HepG2 (cell line): Measurements from ENCODE around the gene SLC38A8. TPM values are rescaled to one million over a fixed set of nuclear protein-coding genes. Genes with fewer than 3 reads are reported as not detected.

Source experiments
- ATAC-seq: fragments of 200-7000 bp; cut with Tn5 transposase; 3 replicates; pipeline ENCODE4 v1.9.1; 2020; ENCODE audit warnings: mild to moderate bottlenecking, moderate library complexity
- BruUV-seq: library from RNA; stranded (reverse); fragments of 400-500 nt; replicated peaks from 2 replicates; lab custom pipeline; 2021; lab: Mats Ljungman, UMichigan
- CTCF ChIA-PET: fragments of 300-600 bp; formaldehyde crosslinking; extraction: SDS; loops from one replicate; lab custom pipeline; 2021; ENCODE audit warnings: low total read pairs, inconsistent platforms, low intra/inter-chr PET ratio; lab: Yijun Ruan, JAX
- POLR2A ChIA-PET: fragments of 350-600 bp; sonication (Branson Sonifier 250); formaldehyde crosslinking; loops from one replicate; lab custom pipeline; 2020; ENCODE audit warnings: antibody characterized with exemption, inconsistent platforms; lab: Yijun Ruan, JAX
- DNase-seq: peaks from one replicate; pipeline ENCODE4 v3.0.0-alpha.2; 2015; ENCODE audit warnings: low spot score
- FAIRE-seq: peaks from 3 replicates; lab custom pipeline; 2011; peaks lifted over from hg19 to GRCh38; lab: Jason Lieb, UNC
- H2AFZ ChIP-seq: one replicate; pipeline ENCODE4 v1.6.1; 2011; ENCODE audit warnings: low read length, inconsistent platforms
- H3K27ac ChIP-seq: fragments of 300-600 bp; 3 replicates; pipeline ENCODE4 v1.8.0; 2011; ENCODE audit warnings: mixed run types, mild to moderate bottlenecking, mixed read lengths, low read length, inconsistent platforms; ENCODE audit not compliant: insufficient read depth; ENCODE audit errors: extremely low read length
- H3K27me3 ChIP-seq, 2 experiments: fragments of 200-600 bp in 1 of 2; 2 replicates in 1 of 2; 3 replicates in 1 of 2; pipeline versions ENCODE4 v1.6.0 to v1.8.0; 2011; ENCODE audit warnings: low read length in 2 of 2, mild to moderate bottlenecking in 2 of 2, moderate library complexity in 2 of 2, inconsistent platforms in 1 of 2; ENCODE audit not compliant: insufficient read depth in 2 of 2, control insufficient read depth in 1 of 2
- H3K36me3 ChIP-seq, 2 experiments: fragments of 200-600 bp in 1 of 2; replicated peaks in 1 of 2; 2 replicates in 1 of 2; 3 replicates in 1 of 2; pipeline versions ENCODE4 v1.5.1 to v1.8.0; 2011; ENCODE audit warnings: low read length in 2 of 2, inconsistent platforms in 1 of 2; ENCODE audit not compliant: insufficient read depth in 2 of 2, control insufficient read depth in 1 of 2
- H3K4me1 ChIP-seq: 2 replicates; pipeline ENCODE4 v1.5.1; 2012; ENCODE audit warnings: low read length, inconsistent platforms; ENCODE audit not compliant: insufficient read depth
- H3K4me2 ChIP-seq: 2 replicates; pipeline ENCODE4 v1.6.0; 2011; ENCODE audit warnings: low read depth, low read length, inconsistent platforms
- H3K4me3 ChIP-seq, 3 experiments: fragments of 200-600 bp in 1 of 3; sonication (generic), shearing (Covaris generic) in 1 of 3; replicated peaks in 1 of 3; 2 replicates each; pipeline ENCODE4 v1.5.1; 2011 to 2016; ENCODE audit warnings: low read length in 3 of 3, inconsistent platforms in 2 of 3, low read depth in 2 of 3, mild to moderate bottlenecking in 2 of 3, control low read depth in 1 of 3, mixed read lengths in 1 of 3; ENCODE audit not compliant: insufficient read depth in 1 of 3
- H3K79me2 ChIP-seq: one replicate; pipeline ENCODE4 v1.6.1; 2011; ENCODE audit warnings: low read length, inconsistent platforms; ENCODE audit not compliant: insufficient read depth
- H3K9ac ChIP-seq: 2 replicates; pipeline ENCODE4 v1.6.0; 2011; ENCODE audit warnings: mild to moderate bottlenecking, low read depth, low read length, inconsistent platforms; ENCODE audit not compliant: insufficient read depth
- H3K9me3 ChIP-seq: 2 replicates; pipeline ENCODE4 v1.5.1; 2012; ENCODE audit warnings: mild to moderate bottlenecking, low read length
- H4K20me1 ChIP-seq: 2 replicates; pipeline ENCODE4 v1.6.0; 2011; ENCODE audit warnings: inconsistent platforms, mild to moderate bottlenecking, low read length, moderate library complexity; ENCODE audit not compliant: insufficient read depth
- RNF219 ChIP-seq: sonication (generic); formaldehyde crosslinking; IDR thresholded peaks from 2 replicates; pipeline ENCODE4 v1.5.0; 2020; ENCODE audit warnings: mild to moderate bottlenecking, missing genetic modification reagents
- TFDP2 ChIP-seq: sonication (generic); formaldehyde crosslinking; IDR thresholded peaks from 2 replicates; pipeline ENCODE4 v1.4.0; 2020; ENCODE audit warnings: missing genetic modification reagents
- ZNF121 ChIP-seq: sonication (generic); formaldehyde crosslinking; IDR thresholded peaks from 2 replicates; pipeline ENCODE4 v1.5.0; 2020; ENCODE audit warnings: mild to moderate bottlenecking, missing genetic modification reagents
- ZNF777 ChIP-seq: sonication (generic); formaldehyde crosslinking; IDR thresholded peaks from 2 replicates; pipeline ENCODE4 v1.4.0; 2020; ENCODE audit warnings: missing genetic modification reagents
- WGBS: methylation state at CpG from one replicate; pipeline ENCODE4 v1.1.6; 2017; ENCODE audit warnings: low lambda C conversion rate; 5-methylcytosine and 5-hydroxymethylcytosine counted together
- in situ Hi-C: cut with HindIII; loops from 2 replicates; pipeline ENCODE4 v1.10.0; 2017; ENCODE audit warnings: low pct_unique_long_range_greater_than_20kb; ENCODE audit not compliant: extremely low pct_ligation_motif_present
- intact Hi-C: fragments of 100-400 bp; cut with micrococcal nuclease; formaldehyde crosslinking; loops from one replicate; pipeline ENCODE4 v1.10.0; 2022; ENCODE audit not compliant: unreplicated experiment
- polyA plus RNA-seq, 8 experiments: library from polyadenylated mRNA; depleted of rRNA in 3 of 8; stranded (reverse) in 7 of 8; unstranded in 1 of 8; fragments of >200 nt; fragmentation: Illumina TruSeq in 4 of 8; extraction: Trizol in 4 of 8; gene quantifications; 2 replicates each; pipeline versions ENCODE4 v1.2.1 to v1.2.3, GENCODE V29; 2011 to 2016; ENCODE audit warnings: low read depth in 4 of 8, missing spikeins in 1 of 8, mixed read lengths in 1 of 8; ENCODE audit not compliant: insufficient read depth in 1 of 8
- total RNA-seq, 5 experiments: library from RNA; depleted of rRNA; stranded (reverse); fragments of >200 nt; fragmentation: Illumina TruSeq; extraction: Trizol; gene quantifications; 2 replicates each; pipeline ENCODE4 v1.2.3, GENCODE V29; 2016; ENCODE audit warnings: low read depth in 1 of 5
- TF ChIP-seq, protein P1 (sequence below): sonication (generic); formaldehyde crosslinking; IDR thresholded peaks from 2 replicates; pipeline ENCODE4 v1.5.0; 2020; ENCODE audit warnings: mild to moderate bottlenecking, low read depth, missing genetic modification reagents, borderline replicate concordance
- TF ChIP-seq, protein P2 (sequence below): sonication (generic); formaldehyde crosslinking; IDR thresholded peaks from 2 replicates; pipeline ENCODE4 v1.9.0; 2021; ENCODE audit warnings: missing genetic modification reagents, borderline replicate concordance

SLC38A8 gene
- total and polyA plus RNA-seq, 2 of the 13 experiments (the other 11 are each of a cell fraction or from before 2014, with no cell fraction given) = 0.24 to 0.37 TPM

DNA sequence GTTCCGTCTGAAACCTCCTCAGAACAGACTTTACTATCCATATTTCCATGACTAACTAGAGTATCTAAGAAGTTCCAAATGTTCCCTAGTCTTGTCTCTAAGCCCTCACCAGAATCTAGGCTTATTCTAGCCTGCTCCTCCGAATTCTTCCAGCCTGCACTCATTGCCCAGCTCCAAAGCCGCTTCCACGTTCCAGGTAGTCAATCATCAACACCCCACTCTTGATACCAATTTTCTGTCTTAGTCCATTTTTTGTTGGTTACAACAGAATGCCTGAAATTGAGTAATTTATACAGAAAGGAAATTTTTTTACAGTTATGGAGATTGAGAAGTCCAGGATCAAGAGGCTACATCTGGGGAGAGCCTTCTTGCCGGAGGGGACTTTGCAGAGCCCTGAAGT, 21.1 kb downstream of the SLC38A8 start (continued):
- TF ChIP-seq RNF219 (no peak), TFDP2 (CRISPR knock-in tag) (no peak), ZNF777 (CRISPR knock-in tag) (no peak)
- TF ChIP-seq, protein P1, sequence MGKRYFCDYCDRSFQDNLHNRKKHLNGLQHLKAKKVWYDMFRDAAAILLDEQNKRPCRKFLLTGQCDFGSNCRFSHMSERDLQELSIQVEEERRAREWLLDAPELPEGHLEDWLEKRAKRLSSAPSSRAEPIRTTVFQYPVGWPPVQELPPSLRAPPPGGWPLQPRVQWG = no peak

DNA sequence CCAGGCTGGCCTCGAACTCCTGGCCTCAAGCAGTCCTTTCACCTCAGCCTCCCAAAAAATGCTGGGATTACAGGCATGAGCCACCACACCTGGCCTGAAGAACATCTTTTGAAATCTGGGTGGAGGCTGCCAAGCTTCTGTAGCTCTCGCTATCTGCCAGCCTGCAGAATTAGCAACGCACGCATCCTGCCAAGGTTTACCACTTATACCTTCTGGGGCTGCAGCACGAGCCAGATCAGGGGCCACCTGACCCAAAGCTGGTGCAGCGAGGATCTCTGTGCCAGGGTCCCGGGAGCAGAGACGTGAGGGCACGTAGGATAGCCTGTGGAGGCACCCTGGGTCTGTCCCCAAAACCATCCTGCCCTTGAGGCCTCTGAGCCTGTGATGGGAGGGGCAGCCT, 22.2 kb downstream of the SLC38A8 start:
- in situ Hi-C loops (no loop called here), intact Hi-C loops (no loop called here)
- no peak for FAIRE-seq
- no peak for DNase-seq
- Histone ChIP-seq H3K4me2 (no peak overlapping the region), H3K27me3 (no peaks in the 10 kb centered on the region), H3K4me3 (no peak overlapping the region), H3K9ac (no peak overlapping the region), H3K79me2 (no peaks in the 10 kb centered on the region), H3K9me3 (peaks cover 23% of the 10 kb centered on the region), H2AFZ (no peak overlapping the region), H4K20me1 (no peaks in the 10 kb centered on the region), H3K27ac (no peak overlapping the region), H3K4me1 (peaks cover 49% of the 10 kb centered on the region), H3K36me3 (no peaks in the 10 kb centered on the region)
- WGBS = 68% methylated on average over 9 of the region's 9 CpGs
- ChIA-PET CTCF (no interaction called here), POLR2A (no interaction called here)
- no peak for ATAC-seq
- TF ChIP-seq, protein P2, sequence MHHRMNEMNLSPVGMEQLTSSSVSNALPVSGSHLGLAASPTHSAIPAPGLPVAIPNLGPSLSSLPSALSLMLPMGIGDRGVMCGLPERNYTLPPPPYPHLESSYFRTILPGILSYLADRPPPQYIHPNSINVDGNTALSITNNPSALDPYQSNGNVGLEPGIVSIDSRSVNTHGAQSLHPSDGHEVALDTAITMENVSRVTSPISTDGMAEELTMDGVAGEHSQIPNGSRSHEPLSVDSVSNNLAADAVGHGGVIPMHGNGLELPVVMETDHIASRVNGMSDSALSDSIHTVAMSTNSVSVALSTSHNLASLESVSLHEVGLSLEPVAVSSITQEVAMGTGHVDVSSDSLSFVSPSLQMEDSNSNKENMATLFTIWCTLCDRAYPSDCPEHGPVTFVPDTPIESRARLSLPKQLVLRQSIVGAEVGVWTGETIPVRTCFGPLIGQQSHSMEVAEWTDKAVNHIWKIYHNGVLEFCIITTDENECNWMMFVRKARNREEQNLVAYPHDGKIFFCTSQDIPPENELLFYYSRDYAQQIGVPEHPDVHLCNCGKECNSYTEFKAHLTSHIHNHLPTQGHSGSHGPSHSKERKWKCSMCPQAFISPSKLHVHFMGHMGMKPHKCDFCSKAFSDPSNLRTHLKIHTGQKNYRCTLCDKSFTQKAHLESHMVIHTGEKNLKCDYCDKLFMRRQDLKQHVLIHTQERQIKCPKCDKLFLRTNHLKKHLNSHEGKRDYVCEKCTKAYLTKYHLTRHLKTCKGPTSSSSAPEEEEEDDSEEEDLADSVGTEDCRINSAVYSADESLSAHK = no peak
- 0 out of 2 replicates have a peak, but pooled peaks have one; percentile 35 for TF ChIP-seq ZNF121
- BruUV-seq = no TSS peak
